Measurements from ENCODE around the gene SLC6A15.

SLC6A15 gene

DNA sequence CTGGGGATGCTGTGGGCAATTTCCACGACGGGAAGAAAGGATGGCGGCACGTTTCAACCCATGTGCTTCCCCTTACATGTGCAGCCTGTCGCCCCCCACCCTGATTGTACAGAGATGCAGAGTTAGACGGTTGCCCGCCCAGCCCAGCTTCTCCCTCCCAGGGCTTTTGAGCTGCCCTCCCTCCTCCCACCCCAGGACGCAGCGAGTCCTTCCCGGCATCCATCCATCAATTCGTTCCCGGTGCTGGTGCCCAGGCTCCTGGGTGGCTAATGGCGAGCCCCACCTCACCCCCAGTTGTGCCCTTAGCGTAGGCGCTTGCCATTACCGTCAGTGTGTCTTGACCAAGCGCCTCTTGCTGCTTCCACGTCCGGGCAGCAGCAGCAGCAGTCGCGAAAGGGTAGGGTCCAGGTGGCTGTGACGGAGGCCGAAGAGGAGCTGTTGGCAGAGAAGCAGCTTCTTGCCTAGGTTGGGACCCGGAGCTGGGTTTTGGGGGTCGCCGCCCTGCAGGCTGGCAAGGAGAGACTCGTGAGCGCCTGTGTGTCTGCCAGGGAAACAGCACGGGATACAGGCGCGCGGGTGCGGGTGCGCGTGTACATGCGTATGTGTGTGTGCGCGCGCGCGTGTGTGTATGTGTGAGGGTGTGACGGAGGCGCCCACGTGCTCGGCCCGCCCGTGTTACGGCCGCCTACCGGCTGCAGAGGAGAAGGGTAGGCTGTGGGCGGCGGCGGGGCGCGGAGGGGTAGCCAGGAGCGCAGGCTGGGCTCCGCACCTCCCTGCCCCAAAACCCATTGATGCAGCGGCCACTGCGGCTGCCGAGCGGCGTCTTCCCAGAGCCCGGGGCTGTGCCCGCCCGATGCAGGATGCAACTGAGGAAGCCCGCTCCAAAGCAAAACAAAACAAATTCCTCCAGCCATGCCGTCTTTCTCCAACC lies at the start of gene SLC6A15:
Gene SLC6A15, minus strand, starts transcription at position 602 of the 931 bp plus-strand sequence. CDS start 20,679 bp downstream, outside the sequence.
- Mint-ChIP-seq H3K36me3 (ENCODE audit: low read depth) (no peaks in the 10 kb centered on the region), H3K4me3 (peak within 1 kb of the TSS; percentile 52), H3K27ac (no peak within 1 kb of the TSS), H3K27me3 (peaks cover 49% of the 10 kb centered on the region), H3K9me3 (no peaks in the 10 kb centered on the region), H3K4me1 (peaks cover 7% of the 10 kb centered on the region)
- DNase-seq (peak; percentile 9), ATAC-seq (no peak)

DNA sequence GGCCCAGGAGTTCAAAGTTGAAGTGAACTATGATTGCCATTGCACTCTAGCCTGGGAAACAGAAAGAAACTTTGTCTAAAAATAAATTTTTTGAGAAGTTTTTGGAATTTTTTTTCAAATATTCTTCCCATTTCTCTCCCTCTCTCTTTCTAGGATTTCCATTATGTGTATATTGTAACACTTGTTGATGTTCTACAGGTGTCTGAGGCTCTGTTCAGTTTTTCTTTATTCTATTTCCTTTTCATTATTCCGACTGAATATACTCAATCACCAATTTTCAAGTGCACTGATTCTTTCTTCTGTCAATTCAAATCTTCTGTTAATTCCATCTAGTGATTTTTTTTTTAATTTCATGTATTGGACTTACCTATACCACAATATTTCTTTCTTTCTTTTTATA lies 48.3 kb upstream of the SLC6A15 start:
- Mint-ChIP-seq H3K27ac (no peak overlapping the region), H3K9me3 (peaks cover 5% of the 10 kb centered on the region), H3K27me3 (peaks cover 1% of the 10 kb centered on the region), H3K36me3 (ENCODE audit: low read depth) (no peaks in the 10 kb centered on the region), H3K4me1 (no peaks in the 10 kb centered on the region), H3K4me3 (no peak overlapping the region)
- DNase-seq: no peak
- ATAC-seq: no peak

DNA sequence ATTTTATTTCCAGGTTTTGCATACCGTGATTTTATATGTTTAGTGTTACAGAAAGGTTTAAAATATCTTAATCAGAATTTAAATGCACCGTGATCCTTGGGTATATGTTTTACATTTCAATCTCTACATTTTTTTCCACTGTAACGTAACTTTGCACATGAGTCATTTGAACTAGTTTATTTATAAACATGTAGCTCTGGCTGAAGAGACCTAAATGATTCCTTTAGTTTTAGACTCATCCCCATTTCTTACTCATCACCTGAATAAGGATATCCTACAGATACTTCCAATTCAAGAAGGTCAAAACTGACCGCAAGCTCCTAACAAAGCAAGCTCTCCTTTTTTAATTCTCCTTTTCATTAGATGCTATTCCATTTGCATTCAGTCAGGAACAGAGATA lies 42.7 kb upstream of the SLC6A15 start:
- H3K27me3 Mint-ChIP-seq: peaks cover 3% of the 10 kb centered on the region

DNA sequence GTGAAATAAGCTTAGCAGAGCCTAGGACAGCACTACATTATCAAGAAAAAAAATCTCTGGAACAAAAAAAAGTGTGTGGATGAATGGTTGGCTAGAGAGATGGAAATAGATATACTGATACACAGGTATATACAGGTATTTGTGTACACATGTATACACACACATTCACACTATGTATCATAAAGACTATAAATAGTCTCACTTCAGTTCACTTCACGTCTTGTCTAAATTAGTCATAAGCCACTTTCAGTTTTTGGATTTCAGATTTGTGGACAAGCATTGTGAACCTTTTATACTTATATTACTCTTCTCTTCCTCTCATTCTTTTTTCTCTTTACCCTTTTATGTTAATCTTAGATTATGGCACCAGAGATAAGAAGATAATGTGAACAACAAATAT lies 41.8 kb upstream of the SLC6A15 start:
- Mint-ChIP-seq H3K4me1 (no peaks in the 10 kb centered on the region), H3K27ac (no peak overlapping the region), H3K27me3 (peaks cover 3% of the 10 kb centered on the region), H3K36me3 (ENCODE audit: low read depth) (no peaks in the 10 kb centered on the region), H3K4me3 (no peak overlapping the region), H3K9me3 (no peaks in the 10 kb centered on the region)
- ATAC-seq (no peak), DNase-seq (no peak)

More for the DNA sequence above, 42.7 kb upstream of the SLC6A15 start:
- Mint-ChIP-seq H3K4me1 (no peaks in the 10 kb centered on the region), H3K27ac (no peak overlapping the region), H3K36me3 (ENCODE audit: low read depth) (no peaks in the 10 kb centered on the region), H3K4me3 (no peak overlapping the region), H3K9me3 (no peaks in the 10 kb centered on the region)
- ATAC-seq (no peak), DNase-seq (no peak)

DNA sequence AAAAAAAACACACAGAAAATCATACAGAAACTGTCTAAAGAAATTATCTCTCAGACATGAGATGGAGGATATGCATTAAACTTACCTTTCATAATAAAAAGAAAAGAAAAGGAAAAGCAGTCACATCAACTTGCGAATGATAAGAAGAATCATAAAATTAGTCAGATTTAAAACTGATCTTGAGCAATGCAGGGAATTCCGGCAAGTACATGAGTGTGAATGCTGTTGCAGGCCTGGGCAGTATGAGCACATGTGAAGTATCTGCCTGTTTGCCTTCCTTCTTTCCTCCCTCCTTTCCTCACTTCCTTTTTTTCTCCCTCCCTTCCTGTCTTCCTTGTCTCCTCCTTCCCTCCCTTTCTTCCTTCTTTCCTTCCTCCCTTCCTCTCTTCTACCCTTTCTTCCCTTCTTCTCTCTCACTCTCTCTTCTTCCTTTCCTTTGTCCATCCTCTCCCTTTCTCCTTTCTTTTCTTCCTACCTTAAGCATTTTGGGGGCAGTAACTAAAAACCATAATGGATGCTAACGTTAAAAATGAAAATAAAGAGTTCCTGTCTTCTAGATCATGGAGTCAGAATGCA lies 38.5 kb upstream of the SLC6A15 start:
- Mint-ChIP-seq H3K4me3 (no peak overlapping the region), H3K27me3 (peaks cover 3% of the 10 kb centered on the region), H3K9me3 (no peaks in the 10 kb centered on the region), H3K27ac (no peak overlapping the region), H3K4me1 (no peaks in the 10 kb centered on the region), H3K36me3 (ENCODE audit: low read depth) (no peaks in the 10 kb centered on the region)
- no peak for ATAC-seq
- no peak for DNase-seq

DNA sequence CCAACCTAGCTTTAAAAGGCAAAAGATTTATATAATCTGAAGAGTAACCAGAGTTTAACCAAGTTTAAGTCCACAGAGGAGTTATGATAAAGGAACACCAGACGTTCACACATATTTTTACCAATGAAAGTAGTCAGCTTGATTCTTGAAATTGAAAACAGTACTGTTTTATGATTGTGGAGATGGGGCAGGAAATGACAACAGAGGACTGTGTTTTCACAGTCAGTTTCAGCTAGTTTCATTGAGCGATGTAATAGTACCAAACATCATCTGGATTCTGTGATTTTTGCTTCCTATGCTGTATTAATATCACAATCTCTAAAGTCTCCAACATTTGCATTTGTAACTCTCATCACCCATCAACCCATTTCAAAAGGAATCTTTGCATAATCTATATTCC lies 34.2 kb upstream of the SLC6A15 start:
- Mint-ChIP-seq H3K36me3 (ENCODE audit: low read depth) (no peaks in the 10 kb centered on the region), H3K27me3 (peaks cover 3% of the 10 kb centered on the region), H3K27ac (no peak overlapping the region), H3K4me1 (no peaks in the 10 kb centered on the region), H3K9me3 (peaks cover 5% of the 10 kb centered on the region), H3K4me3 (no peak overlapping the region)
- ATAC-seq (no peak), DNase-seq (no peak)

DNA sequence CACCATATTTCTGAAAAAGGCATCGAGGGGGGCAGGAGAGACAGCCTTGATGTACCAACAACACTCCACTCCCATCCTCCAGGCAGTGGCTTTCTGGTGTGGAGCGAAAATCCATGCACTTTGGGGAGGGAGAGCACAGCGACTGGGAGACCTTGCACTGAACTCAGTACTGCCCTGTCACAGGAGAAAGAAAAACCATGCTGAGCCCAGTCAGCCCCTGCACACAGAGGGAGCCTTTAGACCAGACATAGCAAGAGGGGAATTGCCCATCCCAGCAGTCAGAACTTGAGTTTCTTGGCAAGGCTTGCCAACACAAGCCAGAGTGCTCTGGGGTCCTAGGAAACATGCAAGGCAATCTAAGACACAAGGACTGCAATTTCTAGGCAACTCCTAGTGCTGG lies 24.8 kb upstream of the SLC6A15 start:
- peaks cover 2% of the 10 kb centered on the region for H3K27me3 Mint-ChIP-seq
- DNase-seq (no peak), ATAC-seq (no peak)
- H3K4me3 Mint-ChIP-seq: no peak overlapping the region
- H3K9me3 Mint-ChIP-seq: peaks cover 5% of the 10 kb centered on the region
- no peak overlapping the region for H3K27ac Mint-ChIP-seq
- H3K36me3 Mint-ChIP-seq (ENCODE audit: low read depth): no peaks in the 10 kb centered on the region
- no peaks in the 10 kb centered on the region for H3K4me1 Mint-ChIP-seq

DNA sequence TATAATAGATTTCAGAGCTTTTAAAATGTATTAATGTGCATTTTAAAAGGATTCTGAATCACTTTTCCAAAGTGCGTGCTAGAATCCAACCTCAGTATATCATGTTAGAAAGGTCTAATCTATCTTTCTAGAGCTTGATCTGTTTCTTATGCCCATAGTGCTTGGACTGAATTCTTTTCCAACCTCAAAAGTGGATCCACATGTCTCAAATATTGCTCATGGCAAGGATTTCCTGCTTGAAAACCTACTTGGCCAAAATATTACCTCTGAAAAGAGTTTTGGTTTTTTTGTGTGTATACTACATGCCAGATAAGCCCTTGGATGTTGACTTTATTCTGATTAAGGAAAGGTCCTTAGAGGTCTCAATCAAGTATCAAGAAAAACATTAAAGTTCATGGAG lies 16.9 kb upstream of the SLC6A15 start:
- H3K4me1 Mint-ChIP-seq: no peaks in the 10 kb centered on the region
- H3K27me3 Mint-ChIP-seq: no peaks in the 10 kb centered on the region
- H3K9me3 Mint-ChIP-seq: peaks cover 5% of the 10 kb centered on the region
- no peak overlapping the region for H3K27ac Mint-ChIP-seq
- no peak overlapping the region for H3K4me3 Mint-ChIP-seq
- no peaks in the 10 kb centered on the region for H3K36me3 Mint-ChIP-seq (ENCODE audit: low read depth)
- DNase-seq: no peak
- ATAC-seq: no peak

DNA sequence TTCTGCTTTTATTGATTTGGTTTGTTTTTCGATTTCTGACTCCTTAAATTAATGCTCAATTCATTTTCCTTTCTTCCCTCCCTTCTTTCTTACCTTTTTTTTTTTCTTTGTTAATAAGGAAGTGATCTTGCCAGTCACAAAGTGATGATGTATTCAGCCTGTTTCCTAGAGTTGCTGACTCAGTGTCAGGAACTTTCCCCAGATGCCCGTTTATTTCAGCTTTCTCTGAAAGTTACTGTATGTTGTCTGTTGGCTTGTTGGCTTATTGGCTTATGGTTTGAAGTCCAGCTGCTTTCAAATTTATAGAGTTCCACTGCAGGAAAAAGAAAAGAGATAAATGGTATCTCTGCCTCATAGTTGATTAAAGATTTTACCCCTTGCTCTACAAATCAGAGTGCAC lies 12.4 kb upstream of the SLC6A15 start:
- no peak for ATAC-seq
- Mint-ChIP-seq H3K4me1 (no peaks in the 10 kb centered on the region), H3K36me3 (ENCODE audit: low read depth) (no peaks in the 10 kb centered on the region), H3K27me3 (no peaks in the 10 kb centered on the region), H3K4me3 (no peak overlapping the region), H3K9me3 (no peaks in the 10 kb centered on the region), H3K27ac (no peak overlapping the region)
- DNase-seq: no peak

DNA sequence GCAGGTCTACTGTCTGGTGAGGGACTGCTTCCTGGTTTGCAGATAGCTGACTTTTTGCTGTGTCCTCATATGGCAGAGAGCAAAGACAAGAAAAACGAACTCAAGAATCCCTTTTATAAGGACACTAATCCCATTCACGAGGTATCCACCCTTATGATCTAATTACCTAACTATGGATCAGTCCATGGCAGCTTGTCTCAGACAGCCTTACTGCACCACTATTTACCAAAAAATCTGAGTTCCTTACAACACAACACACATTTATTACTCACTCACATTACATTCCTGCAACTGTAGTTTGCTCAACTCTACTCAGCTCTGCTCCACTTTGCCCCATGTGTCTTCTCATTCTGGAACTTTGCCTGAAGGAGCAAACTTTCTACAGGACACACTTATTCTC lies 10.1 kb upstream of the SLC6A15 start:
- no peaks in the 10 kb centered on the region for H3K27me3 Mint-ChIP-seq
- H3K9me3 Mint-ChIP-seq: no peaks in the 10 kb centered on the region
- no peak overlapping the region for H3K4me3 Mint-ChIP-seq
- DNase-seq: no peak
- no peaks in the 10 kb centered on the region for H3K36me3 Mint-ChIP-seq (ENCODE audit: low read depth)
- ATAC-seq: no peak
- H3K4me1 Mint-ChIP-seq: no peaks in the 10 kb centered on the region
- no peak overlapping the region for H3K27ac Mint-ChIP-seq

DNA sequence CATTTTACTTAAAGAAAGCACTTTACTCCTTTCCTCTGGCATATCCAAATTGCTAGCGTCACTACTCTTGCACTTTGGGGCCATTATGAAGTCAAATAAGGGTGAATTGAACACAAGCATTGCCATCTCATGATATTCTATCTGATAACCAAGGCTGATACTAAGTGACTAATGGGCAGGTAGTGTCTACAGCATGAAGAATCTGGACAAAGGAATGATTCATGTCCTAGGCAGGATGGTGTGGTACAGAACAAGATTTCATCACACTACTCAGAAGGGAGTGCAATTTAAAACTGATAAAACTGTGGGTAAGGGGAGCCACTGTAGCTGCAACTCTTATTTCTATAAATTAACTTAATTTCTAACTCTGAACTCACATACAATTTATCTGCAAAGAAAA lies 7.7 kb upstream of the SLC6A15 start:
- no peak overlapping the region for H3K4me3 Mint-ChIP-seq
- DNase-seq (no peak), ATAC-seq (no peak)
- H3K4me1 Mint-ChIP-seq: no peaks in the 10 kb centered on the region
- no peak overlapping the region for H3K27ac Mint-ChIP-seq
- no peaks in the 10 kb centered on the region for H3K36me3 Mint-ChIP-seq (ENCODE audit: low read depth)
- H3K9me3 Mint-ChIP-seq: no peaks in the 10 kb centered on the region
- H3K27me3 Mint-ChIP-seq: peaks cover 1% of the 10 kb centered on the region

DNA sequence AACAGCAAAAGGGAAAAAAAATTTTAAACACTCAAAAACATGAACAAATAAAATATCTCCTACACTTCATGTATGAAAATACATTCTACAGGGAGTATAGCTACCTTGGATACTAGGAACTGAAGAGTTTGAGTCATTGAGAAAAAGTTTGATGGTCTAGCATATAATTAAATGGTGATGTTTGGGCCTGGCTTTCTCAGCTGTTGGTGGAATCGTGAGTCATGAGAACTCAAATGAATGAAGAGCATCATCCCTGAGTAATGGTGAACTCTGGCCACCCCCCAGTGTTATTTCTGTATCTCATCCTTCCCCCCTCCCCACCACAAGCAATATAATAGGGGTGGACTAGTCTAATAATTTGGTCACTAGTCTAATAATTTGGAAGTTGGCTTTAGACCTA lies 6.7 kb upstream of the SLC6A15 start:
- H3K4me1 Mint-ChIP-seq: no peaks in the 10 kb centered on the region
- no peak for DNase-seq

DNA sequence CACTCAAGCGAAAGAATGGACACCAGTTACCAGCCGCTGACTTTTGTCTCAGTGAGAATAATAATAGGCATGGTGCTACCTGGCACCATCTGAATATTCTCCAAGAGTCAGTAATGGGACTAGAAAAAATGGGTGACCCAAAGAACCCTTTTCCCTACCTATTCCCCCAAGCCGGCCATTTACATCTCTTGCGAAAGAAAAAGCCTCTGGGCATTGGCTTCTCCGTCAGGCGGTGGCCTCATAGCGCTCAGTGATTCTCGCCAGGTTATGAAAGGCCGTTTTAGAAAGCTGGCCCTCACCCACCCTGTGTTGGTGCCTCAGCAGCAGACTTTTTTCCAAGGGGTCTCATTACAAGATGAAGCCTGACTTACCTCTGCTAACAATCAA lies 523 bp upstream of the SLC6A15 start:
- H3K4me3 Mint-ChIP-seq: no peak overlapping the region
- H3K27me3 Mint-ChIP-seq: peaks cover 49% of the 10 kb centered on the region
- H3K27ac Mint-ChIP-seq: no peak overlapping the region
- no peaks in the 10 kb centered on the region for H3K9me3 Mint-ChIP-seq
- no peaks in the 10 kb centered on the region for H3K36me3 Mint-ChIP-seq (ENCODE audit: low read depth)
- H3K4me1 Mint-ChIP-seq: peaks cover 7% of the 10 kb centered on the region
- ATAC-seq (no peak), DNase-seq (no peak)

More for the DNA sequence above, 6.7 kb upstream of the SLC6A15 start:
- Mint-ChIP-seq H3K27ac (no peak overlapping the region), H3K27me3 (peaks cover 7% of the 10 kb centered on the region), H3K4me3 (no peak overlapping the region), H3K36me3 (ENCODE audit: low read depth) (no peaks in the 10 kb centered on the region), H3K9me3 (no peaks in the 10 kb centered on the region)
- no peak for ATAC-seq

DNA sequence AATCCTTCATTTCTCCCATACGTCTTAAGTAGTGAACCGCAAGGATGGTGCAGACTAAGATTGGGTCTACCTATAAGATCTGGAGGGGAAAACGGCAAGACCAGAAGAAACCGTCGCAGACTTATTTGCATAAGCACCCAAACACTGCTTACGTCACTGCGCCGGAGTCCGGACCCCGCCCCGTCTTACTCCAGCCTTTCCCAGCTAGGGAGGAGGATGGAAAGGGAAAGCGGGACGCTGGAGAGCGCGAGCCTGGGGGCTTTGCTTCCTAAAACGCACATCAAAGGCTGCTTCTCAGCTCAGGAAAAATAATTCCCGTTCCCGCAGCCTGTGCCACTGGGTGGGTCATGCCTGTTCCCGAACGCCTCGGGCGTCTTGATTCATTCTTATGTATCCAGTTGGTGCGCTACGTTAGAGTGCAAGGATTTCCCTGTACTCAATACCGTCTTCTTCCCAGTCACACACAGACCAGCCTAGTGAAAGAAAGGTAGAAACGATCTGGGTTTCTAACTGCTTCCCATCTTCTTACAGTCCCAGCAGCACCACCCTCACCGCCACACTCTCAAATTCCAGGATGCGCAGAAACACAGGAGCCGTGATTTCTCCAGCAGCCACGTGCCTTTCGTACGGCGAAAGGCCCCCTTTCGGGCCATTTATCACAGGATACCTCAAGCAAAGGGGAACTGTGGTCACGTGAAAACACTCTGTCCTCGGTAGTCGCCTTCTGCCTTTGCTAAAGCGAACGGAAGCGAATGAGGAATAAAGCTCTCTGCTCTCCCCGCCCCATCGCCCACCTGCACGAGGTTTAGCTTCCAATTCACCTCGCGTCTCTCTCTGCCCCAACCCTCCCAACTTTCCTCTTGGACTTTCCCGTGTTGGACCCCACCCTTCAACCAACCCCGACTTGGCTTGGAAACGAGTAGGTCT lies 1.1 kb downstream of the SLC6A15 start:
- H3K27me3 Mint-ChIP-seq: peaks cover 52% of the 10 kb centered on the region
- peaks cover 7% of the 10 kb centered on the region for H3K4me1 Mint-ChIP-seq
- H3K36me3 Mint-ChIP-seq (ENCODE audit: low read depth): no peaks in the 10 kb centered on the region
- ATAC-seq (no peak), DNase-seq (no peak)
- H3K27ac Mint-ChIP-seq: no peak overlapping the region
- H3K4me3 Mint-ChIP-seq: peak overlapping the region; percentile 52
- no peaks in the 10 kb centered on the region for H3K9me3 Mint-ChIP-seq

Data from activated naive CD8-positive, alpha-beta T cell treated with anti-CD3 and anti-CD28 coated beads, Interleukin-2, amount 50 U/mL, for 24 hours (primary cell).